Left lung (tissue), 10 donors: ENCODE measurements around the gene FLNA. TPM values are rescaled to one million over a fixed set of nuclear protein-coding genes. Genes with fewer than 3 reads are reported as not detected.

Source experiments
- ATAC-seq: fragments of 200-7000 bp; cut with Tn5 transposase; one replicate; pipeline ENCODE4 v1.9.1; 2020; ENCODE audit warnings: moderate library complexity
- DNase-seq, 4 donors: peaks; one replicate each; pipeline ENCODE4 v3.0.0-alpha.2; 2013 to 2020
- H3K27ac ChIP-seq, 2 donors: fragments of 200-600 bp; sonication (generic) in 1 of 2; one replicate each; pipeline versions ENCODE4 v1.5.0 to v1.8.0; 2020 to 2021
- H3K27me3 ChIP-seq, 2 donors: fragments of 200-600 bp; sonication (generic) in 1 of 2; one replicate each; pipeline versions ENCODE4 v1.5.0 to v1.8.0; 2020 to 2021
- H3K36me3 ChIP-seq, 2 donors: fragments of 200-600 bp; sonication (generic) in 1 of 2; one replicate each; pipeline versions ENCODE4 v1.5.0 to v1.8.0; 2020 to 2021
- H3K4me1 ChIP-seq, 2 donors: fragments of 200-600 bp; one replicate each; pipeline ENCODE4 v1.8.0; 2021
- H3K4me3 ChIP-seq, 2 donors: fragments of 200-600 bp; sonication (generic) in 1 of 2; one replicate each; pipeline versions ENCODE4 v1.5.0 to v1.8.0; 2020 to 2021; ENCODE audit warnings: mild to moderate bottlenecking in 1 of 2
- H3K9me3 ChIP-seq, 2 donors: fragments of 200-600 bp; sonication (generic) in 1 of 2; one replicate each; pipeline versions ENCODE4 v1.5.0 to v1.8.0; 2020 to 2021
- intact Hi-C, 2 donors: fragments of 100-400 bp; cut with DNase I; formaldehyde crosslinking; loops; one replicate each; pipeline versions ENCODE4 v1.11.2 to v1.14.2; 2022
- polyA plus RNA-seq, 6 donors: library from polyadenylated mRNA; unstranded; fragments of 120-200 nt; gene quantifications; one replicate each; pipeline ENCODE4 v1.2.1, GENCODE V29; 2013; ENCODE audit not compliant: insufficient read length in 6 of 6
- total RNA-seq, 2 donors: library from RNA; stranded (reverse); fragmentation: NEBNext Ultra II Directional; extraction: Animal tissue kit (Norgen Biotek cat#: 25700); gene quantifications; one replicate each; pipeline ENCODE4 v1.2.1, GENCODE V29; 2021
- TF ChIP-seq, protein P1 (sequence below), 2 donors: fragments of 200-600 bp; sonication (generic) in 1 of 2; IDR thresholded peaks; one replicate each; pipeline versions ENCODE4 v1.5.0 to v1.8.0; 2021; ENCODE audit warnings: antibody characterized with exemption in 2 of 2
- donor health status: DM: no; HTN: yes; CAD: no.
- donor health status: DM: no; HTN: no; CAD: no.

Gene FLNA
- total and polyA plus RNA-seq, 8 donors, result 434 to 1,793 (median 576) TPM

- Histone ChIP-seq H3K36me3 (no peaks in the 10 kb centered on the region), H3K4me1 (no peaks in the 10 kb centered on the region), H3K4me3 (no peak overlapping the region), H3K9me3 (no peaks in the 10 kb centered on the region), H3K27me3 (no peaks in the 10 kb centered on the region), H3K27ac (no peak overlapping the region)
- DNase-seq (no peak), ATAC-seq (no peak)
- intact Hi-C loops, result no loop called here
- TF ChIP-seq, protein P1, sequence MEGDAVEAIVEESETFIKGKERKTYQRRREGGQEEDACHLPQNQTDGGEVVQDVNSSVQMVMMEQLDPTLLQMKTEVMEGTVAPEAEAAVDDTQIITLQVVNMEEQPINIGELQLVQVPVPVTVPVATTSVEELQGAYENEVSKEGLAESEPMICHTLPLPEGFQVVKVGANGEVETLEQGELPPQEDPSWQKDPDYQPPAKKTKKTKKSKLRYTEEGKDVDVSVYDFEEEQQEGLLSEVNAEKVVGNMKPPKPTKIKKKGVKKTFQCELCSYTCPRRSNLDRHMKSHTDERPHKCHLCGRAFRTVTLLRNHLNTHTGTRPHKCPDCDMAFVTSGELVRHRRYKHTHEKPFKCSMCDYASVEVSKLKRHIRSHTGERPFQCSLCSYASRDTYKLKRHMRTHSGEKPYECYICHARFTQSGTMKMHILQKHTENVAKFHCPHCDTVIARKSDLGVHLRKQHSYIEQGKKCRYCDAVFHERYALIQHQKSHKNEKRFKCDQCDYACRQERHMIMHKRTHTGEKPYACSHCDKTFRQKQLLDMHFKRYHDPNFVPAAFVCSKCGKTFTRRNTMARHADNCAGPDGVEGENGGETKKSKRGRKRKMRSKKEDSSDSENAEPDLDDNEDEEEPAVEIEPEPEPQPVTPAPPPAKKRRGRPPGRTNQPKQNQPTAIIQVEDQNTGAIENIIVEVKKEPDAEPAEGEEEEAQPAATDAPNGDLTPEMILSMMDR (IDR thresholded peaks at IDR 0.05), result no peak
Observed at GRCh38 chrX:154334496-154334895, 39.9 kb downstream of the FLNA start.

GRCh38 chrX:154333837-154334271, 40.6 kb downstream of the FLNA start:
- intact Hi-C loops, result no loop called here
- no peak for DNase-seq
- TF ChIP-seq, protein P1 (IDR thresholded peaks at IDR 0.05), result no peak

DNA sequence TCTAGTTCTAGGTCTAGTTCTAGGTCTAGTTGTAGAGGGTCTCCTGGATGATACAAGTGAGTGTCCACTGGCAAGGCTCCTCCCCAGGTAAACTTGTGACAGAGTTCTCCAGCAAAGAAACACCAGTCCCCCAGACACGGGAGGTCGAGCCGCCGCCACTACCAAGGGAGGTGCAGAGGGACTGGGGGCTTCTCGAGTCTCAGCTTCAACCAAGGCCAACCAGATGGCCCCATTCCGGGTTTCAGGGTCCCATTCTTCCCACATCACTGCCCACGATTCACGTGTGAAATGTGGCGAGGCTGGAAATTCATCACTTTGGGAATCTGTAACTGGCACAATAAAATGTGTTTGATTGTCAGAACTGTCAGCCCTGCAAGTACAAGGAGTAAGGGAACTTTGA, 41.3 kb downstream of the FLNA start:
- no peak for DNase-seq
- intact Hi-C loops, result no loop called here
- Histone ChIP-seq H3K4me3 (no peak overlapping the region), H3K27ac (no peak overlapping the region), H3K36me3 (no peaks in the 10 kb centered on the region), H3K4me1 (no peaks in the 10 kb centered on the region), H3K9me3 (no peaks in the 10 kb centered on the region), H3K27me3 (no peaks in the 10 kb centered on the region)
- TF ChIP-seq, protein P1 (IDR thresholded peaks at IDR 0.05), result no peak
- no peak for ATAC-seq

More at GRCh38 chrX:154333837-154334271, 40.6 kb downstream of the FLNA start:
- Histone ChIP-seq H3K27ac (no peak overlapping the region), H3K36me3 (no peaks in the 10 kb centered on the region), H3K4me3 (no peak overlapping the region), H3K27me3 (no peaks in the 10 kb centered on the region), H3K9me3 (no peaks in the 10 kb centered on the region), H3K4me1 (no peaks in the 10 kb centered on the region)
- no peak for ATAC-seq

- no peak for ATAC-seq
- no peak for DNase-seq
- Histone ChIP-seq H3K9me3 (no peaks in the 10 kb centered on the region), H3K36me3 (no peaks in the 10 kb centered on the region), H3K27me3 (no peaks in the 10 kb centered on the region), H3K4me3 (no peak overlapping the region), H3K27ac (no peak overlapping the region), H3K4me1 (peaks cover 0 to 2% of the 10 kb centered on the region in 2 donors)
- intact Hi-C loops, result no loop called here
- TF ChIP-seq, protein P1 (IDR thresholded peaks at IDR 0.05), result no peak
Observed at GRCh38 chrX:154332561-154332960, 41.9 kb downstream of the FLNA start.

- H3K4me3 ChIP-seq, result no peak overlapping the region
- intact Hi-C loops, result no loop called here
- TF ChIP-seq, protein P1 (IDR thresholded peaks at IDR 0.05), result no peak
- H3K27me3 ChIP-seq, result no peaks in the 10 kb centered on the region
- peaks cover 4 to 9% of the 10 kb centered on the region in 2 donors for H3K4me1 ChIP-seq
- H3K36me3 ChIP-seq, result no peaks in the 10 kb centered on the region
- DNase-seq (no peak), ATAC-seq (no peak)
- H3K9me3 ChIP-seq, result no peaks in the 10 kb centered on the region
- no peak overlapping the region for H3K27ac ChIP-seq
Observed at GRCh38 chrX:154329294-154329693, 45.1 kb downstream of the FLNA start.
